Fibroblast of lung (primary cell): ENCODE measurements around the gene SYNDIG1.

Experiments
- EZH2 ChIP-seq: IDR thresholded peaks from 2 replicates; pipeline ENCODE4 v1.5.1; 2012; ENCODE audit warnings: low read length, control low read depth, mild to moderate bottlenecking; ENCODE audit errors: missing control alignments
- TF ChIP-seq, protein P1 (sequence below), 2 donors: IDR thresholded peaks in 1 of 2; conservative IDR thresholded peaks in 1 of 2; 1 replicate in 1 of 2; 2 replicates in 1 of 2; pipeline ENCODE4 v1.5.1; 2011 to 2012; ENCODE audit warnings: low read length in 2 of 2, control low read depth in 1 of 2, inconsistent platforms in 1 of 2, low read depth in 1 of 2, mild to moderate bottlenecking in 1 of 2

DNA sequence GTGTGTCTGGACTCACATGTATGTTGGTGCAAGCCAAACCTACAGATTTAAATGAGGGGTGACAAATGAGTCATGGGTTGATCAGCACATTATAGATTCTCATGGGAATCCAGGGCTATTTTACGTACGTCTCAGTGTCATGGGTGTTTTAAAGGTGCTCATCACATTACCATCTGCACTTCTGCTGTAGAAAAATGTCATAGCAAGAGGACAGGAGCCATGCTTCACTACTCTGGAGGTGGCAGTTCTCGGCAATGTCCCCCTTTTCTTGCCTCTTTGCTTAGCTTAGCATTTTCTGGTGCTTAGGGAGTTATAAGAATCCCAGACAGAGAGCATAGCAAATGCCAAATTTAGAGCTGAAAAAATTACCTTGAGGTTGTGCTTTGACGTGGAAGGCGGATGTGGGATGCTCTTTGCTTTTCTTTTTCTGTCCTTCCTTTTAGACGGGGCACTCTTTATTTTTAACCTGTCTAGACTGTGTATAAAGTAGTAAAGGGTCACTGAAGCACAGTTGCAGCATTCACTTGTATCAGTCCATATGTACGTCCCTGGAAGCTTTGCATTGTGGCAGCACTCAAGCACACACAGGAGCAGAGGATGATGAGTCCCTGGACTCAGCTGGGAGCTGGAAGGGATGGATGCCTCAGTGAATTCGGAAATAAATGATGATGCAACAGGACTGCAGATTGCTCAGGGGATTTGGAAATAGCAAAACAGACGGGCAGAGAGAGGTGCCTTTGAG, 139.7 kb downstream of the SYNDIG1 start:
- TF ChIP-seq, protein P1, sequence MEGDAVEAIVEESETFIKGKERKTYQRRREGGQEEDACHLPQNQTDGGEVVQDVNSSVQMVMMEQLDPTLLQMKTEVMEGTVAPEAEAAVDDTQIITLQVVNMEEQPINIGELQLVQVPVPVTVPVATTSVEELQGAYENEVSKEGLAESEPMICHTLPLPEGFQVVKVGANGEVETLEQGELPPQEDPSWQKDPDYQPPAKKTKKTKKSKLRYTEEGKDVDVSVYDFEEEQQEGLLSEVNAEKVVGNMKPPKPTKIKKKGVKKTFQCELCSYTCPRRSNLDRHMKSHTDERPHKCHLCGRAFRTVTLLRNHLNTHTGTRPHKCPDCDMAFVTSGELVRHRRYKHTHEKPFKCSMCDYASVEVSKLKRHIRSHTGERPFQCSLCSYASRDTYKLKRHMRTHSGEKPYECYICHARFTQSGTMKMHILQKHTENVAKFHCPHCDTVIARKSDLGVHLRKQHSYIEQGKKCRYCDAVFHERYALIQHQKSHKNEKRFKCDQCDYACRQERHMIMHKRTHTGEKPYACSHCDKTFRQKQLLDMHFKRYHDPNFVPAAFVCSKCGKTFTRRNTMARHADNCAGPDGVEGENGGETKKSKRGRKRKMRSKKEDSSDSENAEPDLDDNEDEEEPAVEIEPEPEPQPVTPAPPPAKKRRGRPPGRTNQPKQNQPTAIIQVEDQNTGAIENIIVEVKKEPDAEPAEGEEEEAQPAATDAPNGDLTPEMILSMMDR (conservative IDR thresholded peaks at IDR 0.05 in 1 of 2, IDR thresholded peaks at IDR 0.05 in 1 of 2; ENCODE audit: low read depth in 1 of 2, low read length in 2 of 2) = no peak
- TF ChIP-seq EZH2 = no peak
